ENCODE results near the gene CASKIN2. TPM values are rescaled to one million over a fixed set of nuclear protein-coding genes. Genes with fewer than 3 reads are reported as not detected.

The CASKIN2 gene
- total and polyA plus RNA-seq, 11 donors, result 19.5 to 51.2 (median 36.9) TPM

- peaks cover 0 to 4% (median 0%) of the 10 kb centered on the region in 9 donors for H3K36me3 ChIP-seq
- DNase-seq (no peak), ATAC-seq (no peak)
- H3K27me3 ChIP-seq, result no peaks in the 10 kb centered on the region
- no peak overlapping the region for H3K27ac ChIP-seq
- 86 to 94% (median 90%) methylated on average over 25 to 28 of the region's 28 CpGs for WGBS, 4 donors
- no peaks in the 10 kb centered on the region for H3K4me1 ChIP-seq
- H3K9me3 ChIP-seq, result no peaks in the 10 kb centered on the region
- TF ChIP-seq CTCF (IDR thresholded peaks at IDR 0.05) (no peak), POLR2A (IDR thresholded peaks at IDR 0.05) (no peak)
- no peak overlapping the region for H3K4me3 ChIP-seq
- intact Hi-C loops (cut with DNase I), result no loop called here
Observed at GRCh38 chr17:75563063-75563758, 47.9 kb upstream of the CASKIN2 start.

- ATAC-seq, result no peak
- Histone ChIP-seq H3K4me3 (no peak overlapping the region), H3K27ac (no peak overlapping the region), H3K4me1 (no peaks in the 10 kb centered on the region), H3K9me3 (no peaks in the 10 kb centered on the region), H3K27me3 (no peaks in the 10 kb centered on the region), H3K36me3 (peaks cover 0 to 4% (median 0%) of the 10 kb centered on the region in 9 donors)
- 77 to 83% (median 82%) methylated on average over 5 of the region's 5 CpGs for WGBS, 4 donors
- no peak for DNase-seq
- intact Hi-C loops (cut with DNase I), result no loop called here
- no peak for TF ChIP-seq CTCF (IDR thresholded peaks at IDR 0.05)
- no peak for TF ChIP-seq POLR2A (IDR thresholded peaks at IDR 0.05)
Observed at GRCh38 chr17:75561927-75562603, 46.7 kb upstream of the CASKIN2 start.

GRCh38 chr17:75559958-75560533, 44.7 kb upstream of the CASKIN2 start:
- TF ChIP-seq CTCF (IDR thresholded peaks at IDR 0.05) (no peak), POLR2A (IDR thresholded peaks at IDR 0.05) (no peak)
- WGBS, 4 donors, result 87 to 95% (median 92%) methylated on average over 7 to 9 of the region's 9 CpGs
- DNase-seq (no peak), ATAC-seq (no peak)
- Histone ChIP-seq H3K36me3 (peaks cover 0 to 4% (median 0%) of the 10 kb centered on the region in 9 donors), H3K4me1 (no peaks in the 10 kb centered on the region), H3K27me3 (no peaks in the 10 kb centered on the region), H3K27ac (no peak overlapping the region), H3K9me3 (no peaks in the 10 kb centered on the region), H3K4me3 (no peak overlapping the region)
- intact Hi-C loops (cut with DNase I), result no loop called here

All from heart left ventricle (tissue), 16 donors.